AG09319 (cell line): ENCODE data around the gene SPATA2.

Experiments used
- DNase-seq: peaks from one replicate; pipeline ENCODE4 v3.0.0-alpha.2; 2010; ENCODE audit warnings: low read depth; ENCODE audit errors: extremely low read depth
- TF ChIP-seq, protein P1 (sequence below): IDR thresholded peaks from 2 replicates; pipeline ENCODE4 v1.5.1; 2011; ENCODE audit warnings: low read depth, mild to moderate bottlenecking, inconsistent platforms, low read length, moderate library complexity

SPATA2 gene

DNA sequence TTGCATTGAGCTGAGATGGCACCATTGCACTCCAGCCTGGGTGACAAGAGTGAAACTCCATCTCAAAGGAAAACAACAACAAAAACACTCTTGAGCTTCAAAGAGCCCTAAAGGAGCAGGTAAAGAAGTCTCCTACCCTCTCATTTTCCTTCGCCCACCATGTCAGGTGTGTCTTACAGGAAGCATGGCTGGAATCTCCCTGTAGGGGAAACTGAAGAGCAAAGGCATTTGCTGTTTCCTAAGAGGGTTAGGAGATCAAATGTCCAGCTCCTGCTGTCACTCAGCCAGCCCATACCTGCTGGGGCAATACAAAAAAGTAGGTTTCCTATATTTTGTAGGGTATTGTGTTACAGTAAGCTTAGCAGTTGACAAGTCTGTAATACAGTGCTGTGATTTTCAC is 43.3 kb downstream of the SPATA2 start:
- DNase-seq, result no peak
- TF ChIP-seq, protein P1, sequence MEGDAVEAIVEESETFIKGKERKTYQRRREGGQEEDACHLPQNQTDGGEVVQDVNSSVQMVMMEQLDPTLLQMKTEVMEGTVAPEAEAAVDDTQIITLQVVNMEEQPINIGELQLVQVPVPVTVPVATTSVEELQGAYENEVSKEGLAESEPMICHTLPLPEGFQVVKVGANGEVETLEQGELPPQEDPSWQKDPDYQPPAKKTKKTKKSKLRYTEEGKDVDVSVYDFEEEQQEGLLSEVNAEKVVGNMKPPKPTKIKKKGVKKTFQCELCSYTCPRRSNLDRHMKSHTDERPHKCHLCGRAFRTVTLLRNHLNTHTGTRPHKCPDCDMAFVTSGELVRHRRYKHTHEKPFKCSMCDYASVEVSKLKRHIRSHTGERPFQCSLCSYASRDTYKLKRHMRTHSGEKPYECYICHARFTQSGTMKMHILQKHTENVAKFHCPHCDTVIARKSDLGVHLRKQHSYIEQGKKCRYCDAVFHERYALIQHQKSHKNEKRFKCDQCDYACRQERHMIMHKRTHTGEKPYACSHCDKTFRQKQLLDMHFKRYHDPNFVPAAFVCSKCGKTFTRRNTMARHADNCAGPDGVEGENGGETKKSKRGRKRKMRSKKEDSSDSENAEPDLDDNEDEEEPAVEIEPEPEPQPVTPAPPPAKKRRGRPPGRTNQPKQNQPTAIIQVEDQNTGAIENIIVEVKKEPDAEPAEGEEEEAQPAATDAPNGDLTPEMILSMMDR, result no peak

DNA sequence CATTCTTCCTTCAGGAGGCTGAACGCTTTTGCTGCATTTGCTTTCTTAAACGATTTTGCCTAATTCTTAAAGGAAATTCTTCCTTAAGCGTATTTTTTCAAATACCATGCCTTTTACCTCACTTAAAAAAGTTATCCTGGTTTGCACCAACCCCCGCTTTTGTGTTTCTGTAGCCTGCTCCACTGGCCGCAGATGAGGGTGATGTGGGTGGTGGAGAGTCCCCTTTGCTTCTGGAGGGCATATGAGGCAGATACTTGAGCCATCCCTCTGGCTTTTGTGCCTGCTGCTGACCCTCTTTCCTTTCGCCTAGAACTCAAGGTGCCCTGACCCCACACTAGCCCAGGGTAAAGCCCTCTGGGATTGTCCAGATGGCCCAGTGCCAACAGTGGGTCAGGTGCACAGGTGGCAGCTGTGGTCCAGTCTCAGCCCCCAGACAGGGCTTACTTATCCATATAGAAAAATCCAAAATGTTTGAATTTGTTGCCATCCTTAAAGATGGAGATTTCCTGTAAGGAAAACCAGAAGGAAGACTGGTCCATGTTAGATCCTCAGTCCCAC is 43.9 kb downstream of the SPATA2 start:
- TF ChIP-seq, protein P1, result no peak
- DNase-seq, result no peak

DNA sequence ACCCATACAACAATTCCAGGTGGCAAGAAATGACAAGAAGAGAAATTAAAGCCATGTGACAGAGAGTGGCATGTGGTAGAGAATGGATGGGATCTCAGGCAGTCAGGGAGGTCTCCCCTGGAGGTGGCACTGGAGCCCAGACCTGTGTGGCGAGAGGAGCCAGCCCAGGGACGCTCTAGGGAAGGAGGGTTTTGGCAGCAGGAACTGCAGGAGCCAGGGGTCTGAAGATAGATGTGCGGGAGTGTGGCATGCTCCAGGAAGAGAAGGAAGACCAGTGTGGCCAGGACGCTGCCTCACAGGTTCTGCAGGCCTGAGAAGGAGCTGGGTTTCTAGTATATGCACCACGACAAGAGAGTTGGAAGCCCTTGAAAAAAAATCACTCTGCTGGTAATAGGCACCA is 45.1 kb downstream of the SPATA2 start:
- DNase-seq, result no peak
- TF ChIP-seq, protein P1, result no peak

DNA sequence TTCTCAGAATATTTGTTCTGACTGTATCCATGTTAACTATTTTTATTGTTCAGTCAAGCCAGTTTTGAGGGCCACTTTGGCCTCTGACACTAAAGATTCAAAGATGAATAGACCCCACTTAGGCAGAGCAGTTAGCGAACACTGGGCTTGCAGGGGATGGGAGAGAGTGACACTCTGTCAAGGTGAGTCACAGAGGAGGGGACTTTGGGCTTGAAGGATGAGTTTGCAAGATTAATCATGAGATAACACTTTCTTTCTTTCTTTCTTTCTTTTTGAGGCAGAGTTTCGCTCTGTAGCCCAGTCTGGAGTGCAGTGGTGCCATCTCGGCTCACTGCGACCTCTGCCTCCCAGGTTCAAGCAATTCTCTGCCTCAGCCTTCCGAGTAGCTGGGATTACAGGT is 46.4 kb downstream of the SPATA2 start:
- TF ChIP-seq, protein P1, result no peak

DNA sequence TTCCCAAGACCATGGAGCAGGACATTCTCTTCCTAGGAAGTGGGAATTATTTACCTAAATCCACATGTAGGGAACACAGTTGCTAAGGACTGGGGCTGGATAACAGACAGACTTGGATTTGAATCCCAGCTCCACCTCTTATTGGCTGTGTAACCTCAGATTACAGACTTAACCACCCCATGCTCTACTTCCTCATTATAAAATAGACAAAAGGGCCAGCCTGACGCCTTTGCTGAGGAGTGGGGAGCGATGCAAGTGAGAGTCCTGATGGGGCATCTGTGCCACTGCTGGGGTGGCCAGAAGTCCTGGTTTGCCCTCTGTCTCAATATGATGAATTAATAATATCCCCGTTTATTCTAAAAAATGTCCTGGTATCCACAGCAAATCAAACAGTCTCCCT is 46.8 kb downstream of the SPATA2 start:
- TF ChIP-seq, protein P1, result no peak
- DNase-seq, result no peak

More for the DNA sequence above, 46.4 kb downstream of the SPATA2 start:
- DNase-seq, result no peak

DNA sequence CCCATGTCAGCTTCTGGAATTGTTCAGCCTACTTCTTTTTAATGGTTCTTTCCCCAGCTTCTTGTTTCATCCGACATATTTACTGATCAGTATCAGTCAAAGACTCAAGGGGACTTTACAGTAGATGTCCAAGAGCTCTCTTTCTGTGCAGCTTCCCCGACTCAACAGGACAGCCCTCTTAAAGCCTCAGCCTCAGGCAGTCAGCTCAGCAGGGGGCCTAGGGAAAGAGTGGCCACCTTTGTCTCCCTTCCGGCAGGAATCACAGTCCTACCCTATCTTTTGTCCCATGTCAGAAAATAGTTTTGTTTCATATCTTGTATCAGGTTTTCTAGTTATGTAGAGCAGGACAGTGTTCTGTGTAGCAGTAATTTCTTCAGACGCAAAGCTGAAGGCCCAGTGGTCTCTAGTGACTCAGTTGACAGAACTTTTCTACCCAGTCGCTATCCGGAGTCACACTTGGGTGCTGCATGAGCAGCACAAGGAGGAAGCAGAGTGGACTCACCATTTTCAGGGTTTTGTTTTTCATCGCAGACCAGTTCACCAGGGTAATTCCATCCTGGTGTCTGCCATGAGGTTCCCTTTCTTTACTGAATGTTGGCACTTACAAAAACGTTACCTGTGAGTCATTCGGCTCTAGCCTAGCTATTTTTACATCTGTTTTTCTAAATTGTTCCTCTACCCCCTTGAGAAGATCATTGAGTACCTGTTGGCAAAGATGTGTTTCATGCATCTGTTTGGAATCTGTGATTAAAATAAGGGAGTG is 47.7 kb downstream of the SPATA2 start:
- TF ChIP-seq, protein P1, result no peak
- no peak for DNase-seq

DNA sequence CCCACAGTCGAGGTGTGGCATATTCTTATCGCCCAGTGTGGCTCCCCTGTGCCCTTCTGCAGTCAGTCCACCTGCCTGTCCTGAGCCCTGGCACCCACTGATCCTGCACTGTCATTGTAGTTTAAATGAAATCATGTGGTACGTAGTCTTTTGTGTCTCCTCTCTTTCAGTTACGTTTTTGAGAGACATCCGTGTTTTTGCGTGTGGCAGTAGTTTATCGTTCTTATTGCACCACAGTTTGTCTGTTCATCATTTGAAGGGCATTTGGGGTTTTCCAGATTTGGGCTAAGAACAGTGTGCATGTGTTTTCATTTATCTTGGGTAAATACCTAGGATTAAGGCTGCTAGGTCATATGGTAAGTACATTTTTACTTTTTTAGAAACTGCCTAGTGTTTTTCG is 49.3 kb downstream of the SPATA2 start:
- DNase-seq, result peak; percentile 95
- TF ChIP-seq, protein P1, result no peak
